ENCODE results near the gene GSK3A. TPM values are rescaled to one million over a fixed set of nuclear protein-coding genes. Genes with fewer than 3 reads are reported as not detected.

The GSK3A gene
- total RNA-seq, 1 experiment from 2014 or later = 44.6 TPM

DNA sequence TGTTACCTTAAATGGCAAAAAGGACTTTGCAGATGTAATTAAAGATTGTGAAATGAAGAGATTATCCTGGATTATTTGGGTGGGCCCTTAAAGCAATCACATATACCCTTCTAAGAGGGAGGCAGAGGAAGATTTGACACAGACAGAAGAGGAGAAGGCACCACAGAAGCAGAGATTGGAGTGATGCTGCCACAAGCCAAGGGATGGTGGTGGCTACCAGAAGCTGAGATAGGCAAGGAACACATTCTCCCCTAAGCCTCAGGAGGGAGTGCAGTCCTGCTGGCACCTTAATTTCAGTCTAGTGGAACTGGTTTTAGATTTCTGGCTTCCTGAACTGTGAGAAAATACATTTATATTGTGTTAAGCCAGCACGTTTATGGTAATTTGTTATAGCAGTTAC, 49.1 kb downstream of the GSK3A start:
- Histone ChIP-seq H3K79me2 (ENCODE audit: low read depth) (no peaks in the 10 kb centered on the region), H3K4me3 (no peak overlapping the region), H3K36me3 (ENCODE audit: low read depth) (no peaks in the 10 kb centered on the region; the same call in 1 of the 2 replicates), H3F3A (ENCODE audit: insufficient read depth, low read depth) (peaks cover 38% of the 10 kb centered on the region), H3K27me3 (ENCODE audit: insufficient read depth, low read depth) (no peaks in the 10 kb centered on the region), H3K4me2 (no peak overlapping the region), H3K9me3 (ENCODE audit: insufficient read depth, low read depth) (no peaks in the 10 kb centered on the region), H3K4me1 (replicated peaks; ENCODE audit: insufficient read depth) (peaks cover 41% of the 10 kb centered on the region), H3K9me2 (ENCODE audit: insufficient read depth) (no peaks in the 10 kb centered on the region), H4K20me1 (ENCODE audit: insufficient read depth) (no peaks in the 10 kb centered on the region), H3K27ac (peak overlapping the region; percentile 94), H2AFZ (no peak overlapping the region)
- ChIA-PET POLR2A (ENCODE audit: unreplicated experiment) (no interaction called here), CTCF (interaction anchor here (0.7 kb wide), 1 partner anchor 105 kb away, joined by 11 read pairs; no protein-coding TSS in a partner anchor)
- no TSS peak for BruUV-seq (replicated peaks)
- TF ChIP-seq, protein P1, sequence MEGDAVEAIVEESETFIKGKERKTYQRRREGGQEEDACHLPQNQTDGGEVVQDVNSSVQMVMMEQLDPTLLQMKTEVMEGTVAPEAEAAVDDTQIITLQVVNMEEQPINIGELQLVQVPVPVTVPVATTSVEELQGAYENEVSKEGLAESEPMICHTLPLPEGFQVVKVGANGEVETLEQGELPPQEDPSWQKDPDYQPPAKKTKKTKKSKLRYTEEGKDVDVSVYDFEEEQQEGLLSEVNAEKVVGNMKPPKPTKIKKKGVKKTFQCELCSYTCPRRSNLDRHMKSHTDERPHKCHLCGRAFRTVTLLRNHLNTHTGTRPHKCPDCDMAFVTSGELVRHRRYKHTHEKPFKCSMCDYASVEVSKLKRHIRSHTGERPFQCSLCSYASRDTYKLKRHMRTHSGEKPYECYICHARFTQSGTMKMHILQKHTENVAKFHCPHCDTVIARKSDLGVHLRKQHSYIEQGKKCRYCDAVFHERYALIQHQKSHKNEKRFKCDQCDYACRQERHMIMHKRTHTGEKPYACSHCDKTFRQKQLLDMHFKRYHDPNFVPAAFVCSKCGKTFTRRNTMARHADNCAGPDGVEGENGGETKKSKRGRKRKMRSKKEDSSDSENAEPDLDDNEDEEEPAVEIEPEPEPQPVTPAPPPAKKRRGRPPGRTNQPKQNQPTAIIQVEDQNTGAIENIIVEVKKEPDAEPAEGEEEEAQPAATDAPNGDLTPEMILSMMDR (conservative IDR thresholded peaks at IDR 0.05) = no peak
- no peak for TF ChIP-seq EZH2 (IDR thresholded peaks at IDR 0.05; ENCODE audit: low read depth)
- no peak for DNase-seq
- intact Hi-C loops (cut with micrococcal nuclease; ENCODE audit: unreplicated experiment) = no loop called here

GRCh38 chr19:42191855-42192254, 50.5 kb downstream of the GSK3A start:
- Histone ChIP-seq H3K4me3 (no peak overlapping the region), H3K9me3 (ENCODE audit: insufficient read depth, low read depth) (no peaks in the 10 kb centered on the region), H3K4me1 (replicated peaks; ENCODE audit: insufficient read depth) (peaks cover 34% of the 10 kb centered on the region), H3F3A (ENCODE audit: insufficient read depth, low read depth) (peaks cover 38% of the 10 kb centered on the region), H3K27me3 (ENCODE audit: insufficient read depth, low read depth) (no peaks in the 10 kb centered on the region), H2AFZ (no peak overlapping the region; the same call in 1 of the 2 replicates), H4K20me1 (ENCODE audit: insufficient read depth) (no peaks in the 10 kb centered on the region), H3K79me2 (ENCODE audit: low read depth) (no peaks in the 10 kb centered on the region), H3K9me2 (ENCODE audit: insufficient read depth) (no peaks in the 10 kb centered on the region), H3K4me2 (peak overlapping the region; percentile 60), H3K36me3 (ENCODE audit: low read depth) (no peaks in the 10 kb centered on the region; the same call in 1 of the 2 replicates), H3K27ac (peak overlapping the region; percentile 94)
- no peak for TF ChIP-seq EZH2 (IDR thresholded peaks at IDR 0.05; ENCODE audit: low read depth)
- TF ChIP-seq, protein P1 (conservative IDR thresholded peaks at IDR 0.05) = no peak
- CTCF ChIA-PET = no interaction called here
- peak; percentile 67 to 98 for DNase-seq
- intact Hi-C loops (cut with micrococcal nuclease; ENCODE audit: unreplicated experiment) = loop anchor here (2.0 kb wide), 1 partner anchor 23 kb away; no protein-coding TSS in a partner anchor
- no TSS peak for BruUV-seq (replicated peaks)
- POLR2A ChIA-PET (ENCODE audit: unreplicated experiment) = no interaction called here

GRCh38 chr19:42191330-42191729, 51.1 kb downstream of the GSK3A start:
- intact Hi-C loops (cut with micrococcal nuclease; ENCODE audit: unreplicated experiment) = loop anchor here (2.0 kb wide), 1 partner anchor 23 kb away; no protein-coding TSS in a partner anchor
- Histone ChIP-seq H3K27ac (peak overlapping the region; percentile 94), H3K9me3 (ENCODE audit: insufficient read depth, low read depth) (no peaks in the 10 kb centered on the region), H3F3A (ENCODE audit: insufficient read depth, low read depth) (peaks cover 38% of the 10 kb centered on the region), H3K4me1 (replicated peaks; ENCODE audit: insufficient read depth) (peaks cover 34% of the 10 kb centered on the region), H3K36me3 (ENCODE audit: low read depth) (no peaks in the 10 kb centered on the region; the same call in 1 of the 2 replicates), H4K20me1 (ENCODE audit: insufficient read depth) (no peaks in the 10 kb centered on the region), H3K9me2 (ENCODE audit: insufficient read depth) (no peaks in the 10 kb centered on the region), H2AFZ (no peak overlapping the region; the same call in 1 of the 2 replicates), H3K4me2 (peak overlapping the region; percentile 60), H3K79me2 (ENCODE audit: low read depth) (no peaks in the 10 kb centered on the region), H3K4me3 (no peak overlapping the region), H3K27me3 (ENCODE audit: insufficient read depth, low read depth) (no peaks in the 10 kb centered on the region)
- ChIA-PET POLR2A (ENCODE audit: unreplicated experiment) (interaction anchor here (0.6 kb wide), 1 partner anchor 16 kb away, joined by 3 read pairs; no protein-coding TSS in a partner anchor), CTCF (interaction anchor here (0.5 kb wide), 1 partner anchor 173 kb away, joined by 4 read pairs; no protein-coding TSS in a partner anchor)
- TF ChIP-seq, protein P1 (conservative IDR thresholded peaks at IDR 0.05) = no peak
- TF ChIP-seq EZH2 (IDR thresholded peaks at IDR 0.05; ENCODE audit: low read depth) = no peak
- DNase-seq = no peak
- no TSS peak for BruUV-seq (replicated peaks)
